ENCODE data around the gene TRMT2B. TPM values are rescaled to one million over a fixed set of nuclear protein-coding genes. Genes with fewer than 3 reads are reported as not detected.

TRMT2B gene
- total RNA-seq, 1 experiment from 2014 or later = 13.7 TPM

GRCh38 chrX:100979881-100980607, 71.9 kb downstream of the TRMT2B start:
- DNase-seq = no peak
- H2BK12ac ChIP-seq (ENCODE audit: insufficient read length, low read depth, low read length) = no peak overlapping the region
- H2AFZ ChIP-seq (ENCODE audit: low read length) = no peak overlapping the region
- H3K18ac ChIP-seq (ENCODE audit: insufficient read length, low read depth, low read length) = no peak overlapping the region
- H3K9me3 Mint-ChIP-seq = peaks cover 59 to 60% of the 10 kb centered on the region in 2 experiments
- H3K79me1 ChIP-seq (ENCODE audit: insufficient read depth, low read depth, low read length, poor library complexity, severe bottlenecking) = no peaks in the 10 kb centered on the region
- H3K23me2 ChIP-seq (ENCODE audit: insufficient read length, low read depth, low read length, poor library complexity, severe bottlenecking) = no peaks in the 10 kb centered on the region
- no peak overlapping the region for H3T11ph ChIP-seq (ENCODE audit: low read length)
- no peak overlapping the region for H3K4me3 Mint-ChIP-seq
- H2BK120ac ChIP-seq (ENCODE audit: low read depth, low read length, poor library complexity, severe bottlenecking) = no peak overlapping the region
- no peaks in the 10 kb centered on the region for H3K79me2 ChIP-seq (ENCODE audit: insufficient read depth, low read length)
- TF ChIP-seq, protein P1, sequence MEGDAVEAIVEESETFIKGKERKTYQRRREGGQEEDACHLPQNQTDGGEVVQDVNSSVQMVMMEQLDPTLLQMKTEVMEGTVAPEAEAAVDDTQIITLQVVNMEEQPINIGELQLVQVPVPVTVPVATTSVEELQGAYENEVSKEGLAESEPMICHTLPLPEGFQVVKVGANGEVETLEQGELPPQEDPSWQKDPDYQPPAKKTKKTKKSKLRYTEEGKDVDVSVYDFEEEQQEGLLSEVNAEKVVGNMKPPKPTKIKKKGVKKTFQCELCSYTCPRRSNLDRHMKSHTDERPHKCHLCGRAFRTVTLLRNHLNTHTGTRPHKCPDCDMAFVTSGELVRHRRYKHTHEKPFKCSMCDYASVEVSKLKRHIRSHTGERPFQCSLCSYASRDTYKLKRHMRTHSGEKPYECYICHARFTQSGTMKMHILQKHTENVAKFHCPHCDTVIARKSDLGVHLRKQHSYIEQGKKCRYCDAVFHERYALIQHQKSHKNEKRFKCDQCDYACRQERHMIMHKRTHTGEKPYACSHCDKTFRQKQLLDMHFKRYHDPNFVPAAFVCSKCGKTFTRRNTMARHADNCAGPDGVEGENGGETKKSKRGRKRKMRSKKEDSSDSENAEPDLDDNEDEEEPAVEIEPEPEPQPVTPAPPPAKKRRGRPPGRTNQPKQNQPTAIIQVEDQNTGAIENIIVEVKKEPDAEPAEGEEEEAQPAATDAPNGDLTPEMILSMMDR (conservative IDR thresholded peaks at IDR 0.05) = no peak
- H3K27me3 Mint-ChIP-seq (ENCODE audit: low read depth) = no peaks in the 10 kb centered on the region; the same call in none of the 2 replicates
- H4K91ac ChIP-seq (ENCODE audit: insufficient read length, low read depth, low read length) = no peak overlapping the region
- H3K56ac ChIP-seq (ENCODE audit: insufficient read length, low read depth, low read length) = no peak overlapping the region
- no peak overlapping the region for H2BK20ac ChIP-seq (ENCODE audit: low read depth, low read length, poor library complexity, severe bottlenecking)
- H3K4me1 ChIP-seq (ENCODE audit: insufficient read depth, low read length) = no peaks in the 10 kb centered on the region
- no peak overlapping the region for H3K27ac ChIP-seq (ENCODE audit: insufficient read length, low read depth, low read length)
- H3K4me2 ChIP-seq (ENCODE audit: insufficient read depth, insufficient read length, low read length) = no peak overlapping the region
- no peaks in the 10 kb centered on the region for H3K4me1 Mint-ChIP-seq
- H3K9me3 ChIP-seq (ENCODE audit: control insufficient read depth, low read depth, low read length) = peaks cover 43% of the 10 kb centered on the region
- no peaks in the 10 kb centered on the region for H4K20me1 ChIP-seq (ENCODE audit: control insufficient read depth, insufficient read depth, insufficient read length)
- H2BK15ac ChIP-seq (ENCODE audit: low read depth, low read length) = no peak overlapping the region
- H3K9ac ChIP-seq (ENCODE audit: extremely low read depth, insufficient read length, low read length) = no peak overlapping the region
- H3K27me3 ChIP-seq (ENCODE audit: insufficient read depth, low read length) = no peaks in the 10 kb centered on the region
- no peak overlapping the region for H3K23ac ChIP-seq (ENCODE audit: insufficient read length, low read depth, low read length)
- peaks cover 0 to 1% (median 0%) of the 10 kb centered on the region in 3 experiments; a peak in 2 of 7 replicates for H3K36me3 Mint-ChIP-seq (ENCODE audit: insufficient read depth in 1 of 3, low read depth in 3 of 3)
- peak overlapping the region in 1 of 3 experiments; percentile 55; a peak in 1 of 7 replicates for H3K27ac Mint-ChIP-seq
- no peak overlapping the region for H4K5ac ChIP-seq (ENCODE audit: insufficient read length, low read depth, low read length)
- no peak overlapping the region for H2AK5ac ChIP-seq (ENCODE audit: insufficient read length, low read length)
- H3K4ac ChIP-seq (ENCODE audit: low read depth, low read length) = no peak overlapping the region
- WGBS (ENCODE audit: extremely low coverage, insufficient read length, low lambda C conversion rate) = no CpG with 5 or more reads among the region's 3 CpGs
- no peak overlapping the region for H3K14ac ChIP-seq (ENCODE audit: insufficient read depth, low read length)
- no peak overlapping the region for H4K8ac ChIP-seq (replicated peaks; ENCODE audit: insufficient read length, low read depth, low read length)
- H2BK5ac ChIP-seq (ENCODE audit: insufficient read length, low read length) = no peak overlapping the region

Measured in H9 (cell line).